ENCODE data around the gene RASL10B.

GRCh38 chr17:35713069-35713728 is 18.2 kb upstream of the RASL10B start:
- TF ChIP-seq CTCF (conservative IDR thresholded peaks at IDR 0.05; ENCODE audit: low read length) (no peak), EZH2phosphoT487 (IDR thresholded peaks at IDR 0.05; ENCODE audit: borderline replicate concordance, low read depth, low read length) (no peak)

All from OCI-LY7 (cell line).